Dermis blood vessel endothelial cell (primary cell): ENCODE data around the gene ATXN7L2. TPM values are rescaled to one million over a fixed set of nuclear protein-coding genes. Genes with fewer than 3 reads are reported as not detected.
"Not testable (repeated sequence)": the region's sequence is repeated elsewhere in the genome, so short reads cannot be mapped to it uniquely, and the experiment has no call there.

Experiments used
- DNase-seq: peaks from one replicate; pipeline ENCODE4 v3.0.0; 2010
- total RNA-seq: library from RNA; depleted of rRNA; stranded (reverse); fragments of >200 nt; gene quantifications from 2 replicates; pipeline ENCODE4 v1.2.3, GENCODE V29; 2014

ATXN7L2 gene
- 1.3 and 1.5 TPM in 2 replicates for total RNA-seq

- DNase-seq, result peak; percentile 93
Measured at GRCh38 chr1:109483672-109484518, at the start of gene ATXN7L2. Gene ATXN7L2 (plus strand): TSS chr1:109483905. CDS start chr1:109483954, 49 bp downstream.

DNA sequence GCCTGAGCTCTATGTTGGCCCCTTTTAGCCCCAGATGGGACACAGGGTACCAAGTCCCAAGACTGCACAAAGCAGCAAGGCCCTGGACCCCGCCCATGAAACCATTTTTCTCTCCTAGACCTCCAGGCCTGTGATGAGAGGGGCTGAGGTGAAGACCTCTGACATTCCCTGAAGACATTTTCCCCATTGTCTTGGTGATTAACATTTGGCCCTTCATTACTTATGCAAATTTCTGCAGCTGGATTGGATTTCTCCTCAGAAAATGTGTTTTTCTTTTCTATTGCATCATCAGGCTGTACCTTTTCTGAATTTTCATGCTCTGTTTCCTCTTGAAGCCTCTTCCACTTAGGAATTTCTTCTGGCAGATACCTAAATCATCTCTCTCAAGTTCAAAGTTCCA, 49.2 kb upstream of the ATXN7L2 start:
- DNase-seq, result no peak

GRCh38 chr1:109438798-109439297, 44.9 kb upstream of the ATXN7L2 start:
- peak; percentile 56 for DNase-seq

GRCh38 chr1:109441069-109441468, 42.6 kb upstream of the ATXN7L2 start:
- no peak for DNase-seq

DNA sequence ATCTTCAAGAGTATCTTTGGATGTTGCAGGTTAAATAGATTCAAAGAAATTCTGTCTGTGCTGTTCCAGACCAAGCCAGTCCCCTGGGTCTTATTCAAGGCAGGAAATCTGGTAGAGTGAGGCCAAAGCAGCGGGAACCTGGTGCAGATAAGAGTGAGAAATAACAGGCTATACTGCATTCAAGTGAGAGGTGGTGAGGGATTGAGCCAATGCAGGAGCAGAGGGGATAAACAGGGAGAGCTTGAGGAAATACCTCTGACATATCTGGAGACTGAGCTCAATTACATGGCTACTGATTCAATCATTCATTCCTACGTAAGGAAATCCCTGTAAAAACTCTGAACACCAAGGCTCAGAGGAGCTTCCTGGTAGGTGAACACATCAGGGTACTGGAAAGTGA, 40.2 kb upstream of the ATXN7L2 start:
- DNase-seq, result no peak

GRCh38 chr1:109444346-109444745, 39.4 kb upstream of the ATXN7L2 start:
- DNase-seq, result no peak

- not testable (repeated sequence) for DNase-seq
Measured at GRCh38 chr1:109445949-109446695, 37.6 kb upstream of the ATXN7L2 start.

DNA sequence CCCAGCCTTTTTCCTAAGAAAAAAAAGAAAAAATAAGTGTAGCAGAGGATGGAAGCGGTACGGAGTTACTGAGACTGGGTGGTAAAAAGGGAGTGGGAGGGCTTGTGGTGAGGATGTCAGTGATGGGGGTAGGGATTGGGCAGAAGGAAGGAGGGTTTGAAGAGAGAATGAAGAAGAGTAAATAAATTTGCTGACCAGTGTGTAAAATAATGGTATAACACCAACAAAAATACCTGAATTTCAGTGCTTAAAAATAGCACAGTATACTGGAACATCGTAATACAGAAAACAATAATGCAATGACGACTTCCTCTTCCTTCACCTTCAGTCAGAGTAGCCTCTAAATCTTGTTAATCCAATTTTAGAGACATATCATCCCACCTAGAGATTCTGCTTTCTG, 36.2 kb upstream of the ATXN7L2 start:
- no peak for DNase-seq

DNA sequence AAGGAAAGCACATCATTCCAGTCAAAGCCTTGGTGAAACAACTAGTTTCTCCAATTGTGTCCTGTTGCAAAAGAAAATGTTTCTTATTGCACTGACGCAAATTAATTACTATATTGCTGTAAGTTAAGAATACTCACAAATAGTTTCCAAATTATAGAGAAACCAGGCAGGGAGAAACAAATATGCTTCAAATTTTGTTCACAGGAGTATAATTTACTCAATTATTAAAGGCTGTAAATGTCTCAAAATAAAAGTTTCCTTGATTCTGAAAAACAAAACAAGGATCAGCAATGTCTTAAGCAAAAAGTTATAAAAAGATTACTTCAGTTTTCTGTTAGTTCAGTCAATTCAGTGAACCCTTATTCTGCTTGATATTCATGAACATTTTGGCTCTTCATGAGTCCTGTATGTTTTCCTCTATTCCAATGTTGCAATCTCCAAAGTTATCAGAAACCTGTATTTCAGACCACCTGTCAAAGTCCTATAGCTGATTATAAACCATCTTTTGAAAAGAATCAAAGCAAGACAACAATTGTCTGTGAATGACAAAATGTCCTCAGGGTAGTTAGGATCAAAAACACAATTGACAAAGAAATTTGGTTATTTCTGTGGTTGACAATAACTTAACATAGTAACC, 29.1 kb upstream of the ATXN7L2 start:
- no peak for DNase-seq

DNA sequence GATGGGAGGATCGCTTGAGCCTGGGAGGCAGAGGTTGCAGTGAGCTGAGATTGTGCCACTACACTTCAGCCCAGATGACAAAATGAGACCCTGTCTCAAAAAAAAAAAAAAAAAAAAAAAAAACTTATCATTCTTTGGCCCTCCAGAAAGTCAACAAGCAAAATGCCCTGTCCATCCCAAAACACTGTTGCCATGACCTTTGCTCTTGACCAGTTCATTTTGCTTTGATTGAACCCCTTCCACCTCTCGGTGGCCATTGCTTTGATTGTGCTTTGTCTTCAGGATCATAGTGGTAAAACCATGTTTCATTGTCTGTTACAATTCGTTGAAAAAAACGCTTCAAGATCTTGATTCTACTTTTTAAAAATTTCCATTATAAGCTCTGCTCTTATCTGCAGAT, 25.9 kb upstream of the ATXN7L2 start:
- no peak for DNase-seq

GRCh38 chr1:109466125-109466451, 17.6 kb upstream of the ATXN7L2 start:
- DNase-seq, result no peak

GRCh38 chr1:109466452-109467300, 17.0 kb upstream of the ATXN7L2 start, which contains the start of gene SYPL2:
Gene SYPL2 (plus strand): TSS chr1:109466546. CDS start chr1:109466844, 298 bp downstream.
- DNase-seq, result peak; percentile 15

GRCh38 chr1:109467301-109467777, 16.4 kb upstream of the ATXN7L2 start:
- DNase-seq, result no peak

GRCh38 chr1:109468061-109468460, 15.6 kb upstream of the ATXN7L2 start:
- DNase-seq, result no peak

- DNase-seq, result no peak
Measured at GRCh38 chr1:109468903-109469302, 14.8 kb upstream of the ATXN7L2 start.

GRCh38 chr1:109470245-109470644, 13.5 kb upstream of the ATXN7L2 start:
- no peak for DNase-seq

- DNase-seq, result no peak
Measured at GRCh38 chr1:109472779-109473178, 10.9 kb upstream of the ATXN7L2 start.

GRCh38 chr1:109473284-109474057, 10.2 kb upstream of the ATXN7L2 start:
- DNase-seq, result not testable (repeated sequence)

DNA sequence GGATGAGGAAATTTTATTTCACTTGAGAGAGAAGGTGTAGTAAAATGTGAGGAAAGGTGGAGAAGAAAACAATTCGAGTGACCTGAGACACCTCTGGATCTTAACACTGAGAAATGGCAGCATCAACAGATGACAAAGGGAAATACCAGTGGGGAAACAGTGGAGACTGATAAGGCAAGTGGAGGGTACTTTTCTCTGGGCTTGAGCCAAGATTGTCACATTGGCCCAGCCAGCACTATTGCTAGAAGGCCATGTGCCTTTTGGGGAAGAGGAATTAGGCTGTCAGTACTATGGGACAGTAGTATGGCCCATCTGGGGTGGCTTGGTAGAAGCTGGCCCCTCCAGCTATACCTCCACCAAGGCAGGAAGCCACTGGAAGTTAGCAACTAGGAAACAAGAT, 9.0 kb upstream of the ATXN7L2 start:
- no peak for DNase-seq

GRCh38 chr1:109475261-109475660, 8.4 kb upstream of the ATXN7L2 start:
- no peak for DNase-seq

DNA sequence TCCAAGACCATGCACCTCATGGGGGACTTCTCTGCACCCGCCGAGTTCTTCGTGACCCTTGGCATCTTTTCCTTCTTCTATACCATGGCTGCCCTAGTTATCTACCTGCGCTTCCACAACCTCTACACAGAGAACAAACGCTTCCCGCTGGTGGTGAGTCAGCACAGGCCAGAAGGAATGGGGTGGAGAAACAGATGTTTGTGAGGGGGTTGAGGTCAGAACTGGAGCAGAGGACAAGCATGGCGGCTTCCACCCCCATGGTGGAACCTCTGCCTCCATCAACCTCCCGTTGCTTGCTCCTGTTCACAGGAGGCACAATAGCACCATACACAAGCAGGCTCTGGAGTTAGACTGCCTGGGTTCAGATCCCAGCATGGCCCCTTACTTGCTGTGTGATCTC, 6.9 kb upstream of the ATXN7L2 start:
- no peak for DNase-seq
